GM21825 (cell line): ENCODE results near the gene PDCL2.
A peak's percentile ranks its signal among the peaks of the same experiment; 100 is the strongest.
"Not testable (repeated sequence)": the region's sequence is repeated elsewhere in the genome, so short reads cannot be mapped to it uniquely, and the experiment has no call there.

Source experiments
- ATAC-seq: cut with Tn5 transposase; IDR thresholded peaks from one replicate; pipeline ENCODE4 v1.9.1; 2021; ENCODE audit warnings: mild to moderate bottlenecking, moderate library complexity; ENCODE audit not compliant: unreplicated experiment

Gene PDCL2

DNA sequence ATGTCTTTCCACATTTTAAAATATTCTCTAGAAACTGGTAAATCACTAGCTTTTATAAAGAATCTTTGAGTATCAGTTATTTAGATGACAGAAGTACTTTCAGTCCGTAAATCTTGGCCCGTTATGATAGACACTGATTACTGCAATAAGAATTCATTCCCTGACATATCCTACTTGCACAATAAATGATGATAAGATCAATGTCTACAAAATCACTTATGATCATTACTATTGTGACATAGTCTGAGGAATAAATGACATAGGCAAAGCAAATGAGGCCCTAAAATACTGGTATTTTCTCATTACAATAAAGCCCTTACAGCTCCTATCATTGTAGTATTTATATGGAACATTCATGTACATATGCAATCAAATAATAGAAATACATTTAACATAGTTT, 6.6 kb upstream of the PDCL2 start:
- no peak for ATAC-seq

DNA sequence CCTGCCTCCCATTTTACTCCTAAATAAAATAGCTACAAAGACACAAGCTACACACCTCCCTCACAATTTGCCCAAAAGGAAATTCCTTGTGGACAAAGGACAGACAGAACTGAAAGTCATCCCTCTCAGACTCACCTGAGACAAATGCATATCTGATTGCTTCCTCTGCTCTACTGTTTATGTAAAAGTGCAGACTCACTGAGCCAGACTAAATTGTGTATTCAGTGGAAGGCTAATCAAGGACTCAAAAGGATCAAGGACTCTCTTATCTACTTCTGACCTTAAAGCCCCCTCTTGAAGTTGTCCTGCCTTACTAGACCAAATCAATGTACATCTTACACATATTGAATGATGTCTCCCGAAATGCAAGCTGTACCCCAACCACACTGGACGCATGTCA, 3.9 kb downstream of the PDCL2 start:
- no peak for ATAC-seq

DNA sequence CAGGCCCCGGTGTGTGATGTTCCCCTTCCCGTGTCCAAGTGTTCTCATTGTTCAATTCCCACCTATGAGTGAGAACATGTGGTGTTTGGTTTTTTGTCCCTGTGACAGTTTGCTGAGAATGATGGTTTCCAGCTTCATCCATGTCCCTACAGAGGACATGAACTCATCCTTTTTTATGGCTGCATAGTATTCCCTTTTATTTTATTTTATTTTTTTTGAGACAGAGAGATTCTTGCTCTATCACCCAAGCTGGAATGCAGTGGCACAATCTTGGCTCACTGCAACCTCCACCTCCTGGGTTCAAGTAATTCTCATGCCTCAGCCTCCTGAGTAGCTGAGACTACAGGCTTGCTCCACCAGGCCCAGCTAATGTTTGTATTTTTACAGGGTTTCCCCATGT, 9.3 kb downstream of the PDCL2 start:
- not testable (repeated sequence) for ATAC-seq

DNA sequence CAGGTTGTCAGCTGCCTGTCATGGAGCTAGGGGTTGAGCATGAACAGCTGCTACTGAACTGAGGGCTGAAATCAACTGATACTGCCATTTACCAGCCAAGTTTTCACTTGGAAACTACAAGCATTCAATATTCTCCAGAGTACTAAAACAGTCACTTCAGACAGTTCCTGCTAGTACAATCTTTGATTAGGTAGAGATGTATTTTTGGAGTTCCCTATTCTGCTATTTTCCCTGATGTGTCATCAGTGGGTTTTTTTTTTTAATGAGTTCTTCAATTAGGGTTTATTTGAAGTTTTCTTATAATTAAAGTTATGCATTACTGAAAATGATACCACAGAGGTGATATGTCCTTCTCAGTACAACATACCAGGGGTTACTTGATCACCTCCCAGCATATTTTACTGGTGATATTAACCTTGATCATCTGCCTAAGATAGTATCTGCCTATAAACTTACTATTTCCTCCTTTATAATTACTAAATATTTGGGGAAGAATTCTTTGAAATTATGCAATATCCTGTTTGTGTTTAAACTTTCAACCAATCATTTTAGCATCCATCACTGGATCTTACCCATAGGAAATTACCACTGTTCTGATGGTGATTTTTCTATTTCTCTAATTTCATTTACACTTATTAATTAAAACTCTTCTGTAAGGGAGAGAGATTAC, 13.6 kb downstream of the PDCL2 start:
- no peak for ATAC-seq

DNA sequence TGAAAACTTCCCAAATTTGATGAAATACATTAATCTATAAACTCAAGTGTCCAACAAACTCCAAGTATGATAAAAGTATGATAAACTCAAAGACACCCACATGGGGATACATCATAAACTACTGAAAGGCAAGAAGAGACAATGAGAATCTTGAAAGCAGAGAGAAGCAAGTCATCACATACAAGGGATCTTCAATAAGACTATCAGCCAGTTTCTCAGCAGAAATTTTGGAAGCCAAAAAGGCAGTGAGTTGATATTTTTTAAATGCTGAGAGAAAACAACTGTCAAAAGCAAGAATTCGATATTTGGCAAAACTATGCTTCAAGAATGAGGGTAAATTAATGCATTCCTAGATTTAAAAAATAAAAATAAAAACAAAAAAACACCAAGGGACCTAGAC, 16.5 kb downstream of the PDCL2 start:
- no peak for ATAC-seq

DNA sequence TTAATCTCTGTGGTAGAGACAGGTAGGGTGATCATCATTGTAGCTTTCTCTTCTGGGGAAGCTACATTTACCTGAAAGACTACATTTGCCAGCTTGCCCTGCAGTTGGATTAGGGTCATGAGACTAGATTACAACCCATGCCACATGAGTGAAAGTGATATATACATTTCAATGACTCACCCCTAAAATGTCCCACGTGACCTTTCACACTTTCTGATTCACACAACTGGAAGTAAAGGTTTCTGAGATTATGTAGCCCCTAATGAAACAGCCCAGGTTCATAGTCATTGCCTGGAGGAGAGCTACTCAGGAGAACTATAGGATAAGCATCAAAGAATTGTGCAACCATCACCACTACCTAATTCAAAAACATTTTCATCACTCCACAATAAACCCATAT, 17.8 kb downstream of the PDCL2 start:
- no peak for ATAC-seq

DNA sequence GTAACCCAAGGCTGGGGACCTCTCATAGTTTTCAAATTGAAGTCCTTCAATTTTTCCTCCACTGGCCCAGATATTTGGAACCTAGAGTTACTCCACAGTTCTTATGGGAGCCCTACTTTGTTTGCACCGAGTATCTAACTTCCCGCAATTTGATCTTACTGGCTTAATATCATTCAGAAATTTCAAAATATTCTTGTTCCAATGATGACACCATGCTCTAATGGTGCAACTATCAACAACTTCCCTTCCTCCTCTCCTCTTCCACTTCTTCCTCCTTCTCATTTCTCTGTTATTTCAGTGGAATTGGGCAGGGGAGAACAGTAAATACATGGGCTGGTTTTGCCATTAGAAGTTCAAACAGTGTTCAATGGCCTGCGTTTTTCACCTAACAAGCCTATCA, 20.2 kb downstream of the PDCL2 start:
- no peak for ATAC-seq

DNA sequence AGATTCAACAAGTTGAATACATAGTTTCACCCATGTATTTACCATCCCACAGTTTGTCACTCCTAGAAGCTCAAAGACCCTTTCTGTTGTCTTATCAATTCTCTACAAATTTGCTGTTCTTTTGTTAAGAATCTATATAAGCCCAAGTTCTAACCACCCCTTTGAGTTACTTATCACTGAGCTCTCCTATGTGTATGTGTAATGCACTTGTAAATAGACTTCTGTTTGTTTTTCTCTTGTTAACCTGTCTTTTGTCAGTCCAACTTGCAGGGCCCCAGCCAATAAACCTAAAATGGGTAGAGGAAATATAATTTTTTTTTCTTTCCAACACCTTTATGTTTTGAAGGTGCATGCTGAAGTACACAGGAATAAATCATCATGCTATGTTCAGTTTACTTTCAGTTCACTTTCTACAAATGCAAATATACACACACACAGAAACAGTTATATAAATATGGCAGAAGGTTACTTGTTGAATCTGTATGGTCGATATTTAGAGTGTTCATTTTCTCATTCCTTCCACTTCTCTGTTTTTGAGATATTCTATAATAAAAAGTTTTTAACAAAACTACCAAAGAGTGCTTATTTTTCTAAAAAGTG, 23.0 kb downstream of the PDCL2 start:
- ATAC-seq, result no peak

DNA sequence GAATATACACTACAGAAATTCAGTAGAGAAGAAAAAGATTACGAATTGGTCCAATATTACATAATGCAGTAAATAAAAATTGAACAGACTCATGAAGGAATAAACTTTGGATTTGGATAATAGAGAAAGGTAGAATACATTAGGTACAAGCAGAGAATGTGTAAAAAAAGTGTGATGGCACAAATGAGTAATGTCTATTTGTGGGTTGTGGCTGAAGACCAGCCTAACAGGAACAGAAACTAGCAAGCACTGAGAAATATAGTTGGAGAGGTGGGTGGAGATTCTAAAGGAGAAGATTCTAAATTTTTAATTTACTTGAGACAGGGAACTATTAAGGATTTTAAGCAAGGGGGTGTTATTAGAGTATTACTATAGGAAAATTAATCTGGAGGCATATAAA, 30.2 kb downstream of the PDCL2 start:
- ATAC-seq, result peak; percentile 99

DNA sequence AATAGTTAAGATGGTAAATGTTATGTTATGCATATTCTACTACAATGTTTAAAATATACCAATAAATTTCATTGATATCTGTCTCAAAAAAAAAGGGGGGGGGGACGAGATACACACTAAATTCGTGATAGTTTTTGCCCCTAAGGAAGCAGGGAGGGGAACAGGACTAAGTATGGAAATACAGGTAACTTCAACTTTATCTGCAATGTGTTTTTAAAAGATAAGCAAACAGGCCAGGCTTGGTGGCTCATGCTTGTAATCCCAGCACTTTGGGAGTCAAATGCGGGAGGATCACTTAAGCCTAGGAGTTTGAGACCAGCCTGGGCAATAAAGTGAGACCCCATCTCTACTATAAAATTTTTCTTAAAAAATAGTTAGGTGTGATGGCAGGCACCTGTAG, 31.9 kb downstream of the PDCL2 start:
- ATAC-seq, result no peak

DNA sequence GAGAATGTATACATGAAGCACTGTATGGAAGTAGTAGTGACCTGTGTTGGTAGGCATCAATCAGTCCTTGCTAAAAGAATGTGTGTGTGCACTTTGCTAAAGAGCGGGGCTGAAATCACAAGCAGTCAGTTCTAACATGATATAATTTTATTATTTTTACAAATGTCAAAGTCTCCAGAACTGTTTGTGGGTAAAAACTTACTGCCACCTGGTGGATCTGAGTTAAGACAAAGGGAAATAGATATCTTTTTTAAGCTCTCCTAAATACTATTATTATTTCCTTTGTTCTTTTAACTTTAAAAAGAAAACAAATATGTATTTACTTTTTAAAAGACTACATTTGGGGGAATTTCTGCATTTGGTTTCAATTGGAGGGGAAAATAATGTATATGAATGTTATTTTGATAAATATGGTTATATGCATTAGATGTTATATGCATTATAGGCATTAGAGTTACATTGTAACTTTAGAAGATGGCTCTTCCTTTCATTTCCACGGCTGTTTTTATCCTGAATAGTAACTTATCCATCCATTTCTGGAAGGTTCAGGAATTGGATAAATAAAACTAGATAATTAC, 37.5 kb downstream of the PDCL2 start:
- no peak for ATAC-seq

DNA sequence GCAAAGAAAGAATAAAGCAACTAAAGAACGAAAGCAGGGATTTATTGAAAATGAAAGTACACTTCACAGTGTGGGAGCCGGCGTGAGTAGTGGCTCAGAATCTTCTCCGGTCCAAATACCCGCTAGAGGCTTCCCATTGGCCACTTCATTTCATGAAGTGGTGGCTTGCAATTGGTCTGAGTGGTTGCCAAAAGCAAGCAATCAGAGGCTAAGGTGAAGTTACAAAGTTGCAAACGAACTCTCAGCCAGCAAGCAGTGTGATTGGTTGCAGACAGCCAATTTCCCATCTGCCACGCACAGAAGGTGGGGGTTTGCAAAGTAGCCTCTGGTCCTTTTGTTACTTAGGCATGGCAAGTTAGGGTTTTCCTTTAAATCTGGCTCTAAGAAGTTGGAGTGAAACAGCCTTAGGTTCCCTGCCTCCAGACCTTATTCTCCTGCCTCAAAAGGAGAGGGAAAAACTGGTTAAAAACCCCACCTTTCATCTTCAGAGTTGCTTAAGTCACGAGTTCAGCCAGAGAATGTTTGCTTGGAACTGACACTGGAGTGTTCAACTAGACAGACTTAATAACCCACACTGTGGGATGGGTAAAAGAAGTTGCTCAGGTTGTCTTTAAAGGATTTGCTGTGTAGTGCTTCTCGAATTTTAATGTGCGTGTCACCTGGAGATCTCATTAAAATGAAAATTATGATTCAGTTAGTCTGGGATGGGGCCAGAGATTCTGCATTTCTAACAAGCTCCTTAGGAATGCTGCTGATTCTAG, 38.4 kb downstream of the PDCL2 start:
- no peak for ATAC-seq

DNA sequence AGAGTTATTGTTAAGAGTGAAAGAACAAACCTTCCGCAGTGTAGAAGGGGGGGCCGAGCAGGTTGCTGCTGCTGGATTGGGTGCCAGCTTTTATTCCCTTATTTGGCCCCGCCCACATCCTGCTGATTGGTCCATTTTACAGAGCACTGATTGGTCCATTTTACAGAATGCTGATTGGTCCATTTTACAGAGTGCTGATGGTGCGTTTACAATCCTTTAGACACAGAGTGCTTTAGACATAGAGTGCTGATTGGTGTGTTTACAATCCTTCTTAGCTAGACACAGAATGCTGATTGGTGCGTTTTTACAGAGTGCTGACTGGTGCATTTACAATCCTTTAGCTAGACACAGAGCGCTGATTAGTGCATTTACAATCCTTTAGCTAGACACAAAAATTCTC, 40.1 kb downstream of the PDCL2 start:
- ATAC-seq, result not testable (repeated sequence)

DNA sequence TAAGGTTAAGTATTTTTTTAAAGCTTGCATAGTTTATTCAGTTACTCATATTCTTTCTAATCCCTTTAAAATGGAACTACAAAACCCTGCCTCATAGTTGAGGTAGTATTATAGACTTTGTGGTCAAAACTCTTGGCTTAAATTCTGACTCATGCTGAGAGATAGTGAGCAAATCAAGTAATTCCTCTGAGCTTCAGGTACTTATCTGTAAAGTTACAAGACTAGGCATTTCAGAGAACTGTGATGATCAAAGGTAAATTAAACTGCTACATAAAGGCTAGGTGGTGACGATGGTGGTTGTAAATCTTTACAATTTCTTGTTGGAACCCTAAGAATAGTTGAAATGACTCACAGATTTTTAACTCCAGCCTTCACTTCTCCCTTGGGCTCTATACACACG, 42.2 kb downstream of the PDCL2 start:
- no peak for ATAC-seq

DNA sequence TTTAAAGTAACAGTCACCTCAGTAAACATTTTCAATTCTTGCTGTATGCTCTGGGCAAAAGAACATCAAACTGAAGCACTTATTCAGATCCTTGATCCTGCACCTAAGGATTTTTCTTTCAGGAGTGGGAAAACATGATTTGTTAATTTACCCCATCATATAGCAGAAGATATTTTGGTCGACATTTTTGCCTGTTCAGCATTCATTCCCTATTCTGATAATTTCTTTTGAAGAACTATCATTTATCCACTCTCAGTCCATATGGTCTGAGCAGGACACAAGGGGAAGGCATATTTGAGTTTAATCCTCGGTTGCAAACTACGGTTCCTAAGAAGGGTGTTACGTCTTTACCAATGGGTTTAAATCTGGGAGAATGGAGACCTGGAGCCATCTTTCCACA, 44.1 kb downstream of the PDCL2 start:
- no peak for ATAC-seq

DNA sequence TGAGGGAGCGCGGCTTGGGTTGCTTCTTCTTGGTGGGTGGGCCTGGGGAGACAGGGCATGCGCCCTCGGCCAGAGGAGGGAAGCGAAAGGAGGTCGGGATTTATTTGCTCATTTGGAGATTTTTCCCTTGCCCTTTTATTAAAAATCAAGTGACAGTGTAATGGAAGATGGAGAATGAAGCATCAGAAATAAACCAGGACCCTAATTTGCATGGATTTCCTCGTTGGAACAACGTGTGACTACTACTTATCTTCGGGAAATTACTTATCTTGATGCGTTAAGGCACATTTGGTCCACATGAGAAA, 44.6 kb downstream of the PDCL2 start:
- no peak for ATAC-seq

DNA sequence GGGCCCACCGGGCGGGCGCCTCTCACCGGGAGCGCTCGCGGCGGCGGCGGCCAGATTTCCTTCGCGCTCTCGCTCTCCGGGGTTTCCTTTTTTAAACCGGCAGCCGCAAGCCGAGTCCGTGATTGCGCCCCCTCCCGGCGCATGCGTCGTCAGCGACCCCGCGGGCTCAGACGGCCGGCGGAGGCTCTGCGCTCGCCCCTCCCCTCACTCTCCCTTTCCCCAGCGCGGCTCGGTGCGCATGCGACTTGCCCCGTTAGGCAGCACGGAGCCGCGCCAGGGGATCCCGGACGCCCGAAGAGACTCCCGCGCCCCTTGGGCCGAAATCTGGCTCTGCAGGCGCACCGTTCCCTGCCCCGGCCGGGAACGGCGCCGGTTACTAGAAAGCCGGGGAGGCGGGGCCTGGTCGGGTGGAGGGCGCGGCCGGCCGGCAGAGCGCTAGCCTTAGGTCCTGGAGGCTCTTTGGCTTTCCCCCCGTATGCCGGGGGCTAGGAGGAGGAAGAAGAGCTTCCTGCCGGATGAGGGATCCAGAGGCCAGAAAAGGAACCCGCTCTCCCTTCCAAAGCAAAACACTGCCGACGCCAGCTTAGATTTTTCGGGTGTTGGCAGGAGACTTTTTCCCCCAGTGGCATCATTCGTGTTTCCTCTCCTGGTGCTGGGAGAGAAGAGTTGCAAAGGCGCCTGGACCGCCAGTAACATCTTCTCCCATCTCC, 45.1 kb downstream of the PDCL2 start, which contains the start of gene CLOCK:
Gene CLOCK, minus strand, starts transcription at position 154 of the 710 bp plus-strand sequence. CDS start 64,124 bp downstream, outside the sequence.
- peak; percentile 73 for ATAC-seq

DNA sequence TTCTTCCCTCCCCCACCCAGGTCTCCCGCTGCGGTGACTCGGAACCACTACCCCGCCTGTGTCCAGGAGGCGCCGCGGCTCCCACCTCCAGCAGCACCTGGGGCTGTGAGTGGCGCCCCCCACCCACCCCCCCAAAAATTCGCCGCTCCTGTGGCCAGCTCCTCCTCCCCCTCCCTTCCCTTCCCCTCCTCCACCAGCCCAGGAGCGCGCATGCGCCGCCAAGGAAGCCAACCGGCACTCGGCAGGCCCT, 45.6 kb downstream of the PDCL2 start:
- ATAC-seq, result peak; percentile 38

DNA sequence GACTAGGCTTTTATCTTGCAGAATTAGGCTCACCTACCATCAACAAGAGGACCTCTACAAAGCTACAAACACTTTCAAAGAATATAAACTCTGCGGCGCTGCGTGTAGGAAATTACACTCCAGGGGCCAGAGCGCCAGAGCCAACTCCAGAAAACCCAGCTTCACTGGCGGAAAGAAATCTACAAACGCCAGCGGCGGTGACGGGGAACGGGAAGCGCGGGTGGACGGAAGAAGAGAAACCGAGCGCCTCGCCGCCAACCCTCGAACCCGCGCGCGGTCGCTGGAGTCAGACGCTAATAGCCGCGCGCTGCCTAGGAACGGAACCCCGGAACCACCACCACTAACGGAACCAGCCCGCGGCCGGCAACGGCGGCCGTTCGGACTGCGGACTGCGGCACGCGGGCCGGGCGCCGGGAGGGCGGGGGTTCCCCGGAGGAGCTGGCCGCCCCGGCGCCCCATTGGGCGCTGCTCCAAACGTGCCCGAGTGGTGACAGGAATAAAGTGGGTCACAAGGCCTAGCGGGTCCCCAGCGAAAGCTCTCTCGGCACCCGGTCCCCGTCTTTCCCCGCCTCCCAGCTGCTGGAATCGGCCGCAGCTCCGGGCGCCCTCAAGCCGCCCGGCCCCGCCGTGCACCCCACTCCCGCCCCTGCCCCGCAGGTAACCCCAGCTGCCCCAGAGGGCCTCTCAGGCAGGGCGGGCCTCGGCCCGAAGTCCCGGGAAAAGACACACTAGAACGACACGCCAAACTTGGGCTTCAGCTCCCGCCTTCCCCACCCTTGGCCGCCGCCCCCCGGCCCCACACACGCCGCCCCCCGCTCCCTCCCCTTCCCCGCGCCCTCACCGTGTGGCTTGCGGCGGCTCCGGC, 46.2 kb downstream of the PDCL2 start:
- ATAC-seq, result peak; percentile 45

DNA sequence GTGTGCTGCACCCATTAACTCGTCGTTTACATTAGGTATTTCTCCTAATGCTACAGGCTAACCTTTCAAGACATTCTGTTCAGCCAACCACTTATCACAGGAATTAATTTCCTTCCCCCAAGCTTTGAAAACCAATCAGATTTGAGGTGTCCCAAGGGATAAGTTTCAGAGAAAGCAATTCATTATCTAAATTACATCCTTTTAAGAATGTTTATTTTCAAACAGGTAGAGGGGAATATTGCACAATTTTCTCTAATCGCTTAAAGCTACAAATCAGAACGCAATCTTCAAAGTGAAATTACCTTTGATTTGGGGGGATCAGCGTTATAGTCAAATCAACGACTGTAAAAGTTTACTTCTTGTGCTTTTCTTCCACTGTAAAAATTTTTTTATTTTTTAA, 46.9 kb downstream of the PDCL2 start:
- ATAC-seq, result no peak

DNA sequence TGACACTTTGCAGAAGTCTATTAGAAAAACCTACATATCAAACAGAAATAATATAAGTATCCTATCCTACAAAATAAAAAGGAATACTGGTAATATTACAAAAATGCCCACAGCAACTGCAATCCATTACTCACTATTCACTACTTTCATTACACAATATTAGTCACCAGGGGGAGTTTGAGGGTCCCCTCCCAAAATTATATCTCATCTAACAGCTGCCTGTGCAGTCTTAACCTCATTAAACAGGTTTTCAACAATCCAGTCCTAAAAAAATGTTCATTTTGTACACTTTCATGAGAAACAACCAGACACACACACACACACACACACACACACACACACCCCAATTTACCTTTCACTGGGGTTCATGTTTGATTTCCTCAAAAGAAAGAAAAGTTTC, 48.2 kb downstream of the PDCL2 start:
- ATAC-seq, result no peak
